Measurements from ENCODE around the gene EFHC1.

Gene EFHC1

GRCh38 chr6:52498538-52499017 lies 78.4 kb downstream of the EFHC1 start:
- H3K27me3 ChIP-seq (ENCODE audit: control insufficient read depth in 1 of 2, insufficient read depth in 2 of 2, low read length in 2 of 2), result no peaks in the 10 kb centered on the region
- H3K36me3 ChIP-seq (ENCODE audit: control insufficient read depth in 1 of 2, insufficient read depth in 2 of 2, low read length in 2 of 2), result peaks cover 6 to 15% of the 10 kb centered on the region in 2 donors
- H3K4me3 ChIP-seq (ENCODE audit: low read depth in 1 of 2, low read length in 2 of 2), result no peak overlapping the region
- no peak overlapping the region for H3K27ac ChIP-seq (ENCODE audit: low read depth, low read length)
- peaks cover 0 to 2% of the 10 kb centered on the region in 2 donors for H3K9me3 ChIP-seq (ENCODE audit: control insufficient read depth in 1 of 2, low read length in 2 of 2)
- peaks cover 10 to 11% of the 10 kb centered on the region in 2 donors for H3K4me1 ChIP-seq (ENCODE audit: control insufficient read depth in 1 of 2, insufficient read depth in 2 of 2, low read length in 2 of 2)
- no peak overlapping the region for H3K9ac ChIP-seq (ENCODE audit: low read depth in 1 of 2, low read length in 2 of 2)

- Histone ChIP-seq H3K27me3 (ENCODE audit: control insufficient read depth in 1 of 2, insufficient read depth in 2 of 2, low read length in 2 of 2) (no peaks in the 10 kb centered on the region), H3K27ac (ENCODE audit: low read depth, low read length) (no peak overlapping the region), H3K36me3 (ENCODE audit: control insufficient read depth in 1 of 2, insufficient read depth in 2 of 2, low read length in 2 of 2) (peaks cover 6 to 15% of the 10 kb centered on the region in 2 donors), H3K9ac (ENCODE audit: low read depth in 1 of 2, low read length in 2 of 2) (no peak overlapping the region), H3K4me3 (ENCODE audit: low read depth in 1 of 2, low read length in 2 of 2) (no peak overlapping the region), H3K9me3 (ENCODE audit: control insufficient read depth in 1 of 2, low read length in 2 of 2) (peaks cover 0 to 2% of the 10 kb centered on the region in 2 donors), H3K4me1 (ENCODE audit: control insufficient read depth in 1 of 2, insufficient read depth in 2 of 2, low read length in 2 of 2) (peaks cover 15% of the 10 kb centered on the region in 2 donors)
Observed at GRCh38 chr6:52499026-52499425, 78.9 kb downstream of the EFHC1 start.

DNA sequence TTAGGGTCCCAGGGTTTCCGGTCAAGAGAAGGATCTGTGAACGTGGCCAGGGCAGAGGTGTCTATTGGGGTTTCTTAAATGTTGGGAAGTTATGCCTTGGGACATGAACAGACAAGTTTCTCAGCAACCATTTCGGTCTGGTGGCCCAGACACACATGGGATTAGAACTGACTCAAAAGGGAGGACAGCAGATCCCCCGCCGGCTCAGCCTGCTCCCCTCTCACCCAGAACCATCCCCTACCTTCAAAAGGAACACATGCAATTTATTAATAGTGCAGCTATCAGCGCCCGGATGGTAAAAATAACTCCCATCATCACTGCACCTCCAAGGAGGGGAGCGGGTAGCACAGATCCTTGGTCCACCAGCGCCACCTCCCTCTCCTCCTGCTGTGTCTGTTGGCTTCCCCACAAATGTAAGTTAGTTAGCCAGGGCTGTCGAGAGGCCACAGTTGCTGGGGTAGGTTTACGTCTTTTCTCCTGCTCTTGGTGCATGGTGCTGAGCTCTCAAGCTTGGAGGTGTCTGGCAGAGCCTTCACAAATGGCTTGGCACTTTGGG lies 79.6 kb downstream of the EFHC1 start:
- H3K27ac ChIP-seq (ENCODE audit: low read depth, low read length), result no peak overlapping the region
- H3K9me3 ChIP-seq (ENCODE audit: control insufficient read depth in 1 of 2, low read length in 2 of 2), result peaks cover 0 to 2% of the 10 kb centered on the region in 2 donors
- peaks cover 6 to 15% of the 10 kb centered on the region in 2 donors for H3K36me3 ChIP-seq (ENCODE audit: control insufficient read depth in 1 of 2, insufficient read depth in 2 of 2, low read length in 2 of 2)
- H3K9ac ChIP-seq (ENCODE audit: low read depth in 1 of 2, low read length in 2 of 2), result no peak overlapping the region
- H3K4me1 ChIP-seq (ENCODE audit: control insufficient read depth in 1 of 2, insufficient read depth in 2 of 2, low read length in 2 of 2), result peaks cover 22 to 23% of the 10 kb centered on the region in 2 donors
- H3K4me3 ChIP-seq (ENCODE audit: low read depth in 1 of 2, low read length in 2 of 2), result no peak overlapping the region
- no peaks in the 10 kb centered on the region for H3K27me3 ChIP-seq (ENCODE audit: control insufficient read depth in 1 of 2, insufficient read depth in 2 of 2, low read length in 2 of 2)

- Histone ChIP-seq H3K4me1 (ENCODE audit: control insufficient read depth in 1 of 2, insufficient read depth in 2 of 2, low read length in 2 of 2) (peaks cover 29 to 30% of the 10 kb centered on the region in 2 donors), H3K27ac (ENCODE audit: low read depth, low read length) (no peak overlapping the region), H3K36me3 (ENCODE audit: control insufficient read depth in 1 of 2, insufficient read depth in 2 of 2, low read length in 2 of 2) (peaks cover 8 to 21% of the 10 kb centered on the region in 2 donors), H3K27me3 (ENCODE audit: control insufficient read depth in 1 of 2, insufficient read depth in 2 of 2, low read length in 2 of 2) (no peaks in the 10 kb centered on the region), H3K4me3 (ENCODE audit: low read depth in 1 of 2, low read length in 2 of 2) (no peak overlapping the region), H3K9ac (ENCODE audit: low read depth in 1 of 2, low read length in 2 of 2) (no peak overlapping the region), H3K9me3 (ENCODE audit: control insufficient read depth in 1 of 2, low read length in 2 of 2) (no peaks in the 10 kb centered on the region)
Observed at GRCh38 chr6:52500238-52501129, 80.3 kb downstream of the EFHC1 start.

GRCh38 chr6:52502306-52503029 lies 82.3 kb downstream of the EFHC1 start:
- peaks cover 18 to 39% of the 10 kb centered on the region in 2 donors for H3K36me3 ChIP-seq (ENCODE audit: control insufficient read depth in 1 of 2, insufficient read depth in 2 of 2, low read length in 2 of 2)
- H3K27ac ChIP-seq (ENCODE audit: low read depth, low read length), result no peak overlapping the region
- no peak overlapping the region for H3K4me3 ChIP-seq (ENCODE audit: low read depth in 1 of 2, low read length in 2 of 2)
- no peaks in the 10 kb centered on the region for H3K9me3 ChIP-seq (ENCODE audit: control insufficient read depth in 1 of 2, low read length in 2 of 2)
- H3K9ac ChIP-seq (ENCODE audit: low read depth in 1 of 2, low read length in 2 of 2), result no peak overlapping the region
- peaks cover 31% of the 10 kb centered on the region in 2 donors for H3K4me1 ChIP-seq (ENCODE audit: control insufficient read depth in 1 of 2, insufficient read depth in 2 of 2, low read length in 2 of 2)
- no peaks in the 10 kb centered on the region for H3K27me3 ChIP-seq (ENCODE audit: control insufficient read depth in 1 of 2, insufficient read depth in 2 of 2, low read length in 2 of 2)

GRCh38 chr6:52503323-52503747 lies 83.2 kb downstream of the EFHC1 start:
- H3K36me3 ChIP-seq (ENCODE audit: control insufficient read depth in 1 of 2, insufficient read depth in 2 of 2, low read length in 2 of 2), result peaks cover 20 to 45% of the 10 kb centered on the region in 2 donors
- no peaks in the 10 kb centered on the region for H3K27me3 ChIP-seq (ENCODE audit: control insufficient read depth in 1 of 2, insufficient read depth in 2 of 2, low read length in 2 of 2)
- no peaks in the 10 kb centered on the region for H3K9me3 ChIP-seq (ENCODE audit: control insufficient read depth in 1 of 2, low read length in 2 of 2)
- H3K4me3 ChIP-seq (ENCODE audit: low read depth in 1 of 2, low read length in 2 of 2), result peak overlapping the region; percentile 6 to 16
- H3K4me1 ChIP-seq (ENCODE audit: control insufficient read depth in 1 of 2, insufficient read depth in 2 of 2, low read length in 2 of 2), result peaks cover 31% of the 10 kb centered on the region in 2 donors
- peak overlapping the region; percentile 48 to 71 for H3K9ac ChIP-seq (ENCODE audit: low read depth in 1 of 2, low read length in 2 of 2)
- peak overlapping the region; percentile 78 for H3K27ac ChIP-seq (ENCODE audit: low read depth, low read length)

GRCh38 chr6:52503851-52504781 lies 84.0 kb downstream of the EFHC1 start:
- H3K27me3 ChIP-seq (ENCODE audit: control insufficient read depth in 1 of 2, insufficient read depth in 2 of 2, low read length in 2 of 2), result no peaks in the 10 kb centered on the region
- peak overlapping the region; percentile 78 for H3K27ac ChIP-seq (ENCODE audit: low read depth, low read length)
- H3K9me3 ChIP-seq (ENCODE audit: control insufficient read depth in 1 of 2, low read length in 2 of 2), result no peaks in the 10 kb centered on the region
- peak overlapping the region; percentile 19 to 37 for H3K4me3 ChIP-seq (ENCODE audit: low read depth in 1 of 2, low read length in 2 of 2)
- peaks cover 31% of the 10 kb centered on the region in 2 donors for H3K4me1 ChIP-seq (ENCODE audit: control insufficient read depth in 1 of 2, insufficient read depth in 2 of 2, low read length in 2 of 2)
- peaks cover 22 to 53% of the 10 kb centered on the region in 2 donors for H3K36me3 ChIP-seq (ENCODE audit: control insufficient read depth in 1 of 2, insufficient read depth in 2 of 2, low read length in 2 of 2)
- H3K9ac ChIP-seq (ENCODE audit: low read depth in 1 of 2, low read length in 2 of 2), result peak overlapping the region; percentile 48 to 71

GRCh38 chr6:52504782-52505136 lies 84.6 kb downstream of the EFHC1 start:
- H3K36me3 ChIP-seq (ENCODE audit: control insufficient read depth in 1 of 2, insufficient read depth in 2 of 2, low read length in 2 of 2), result peaks cover 23 to 59% of the 10 kb centered on the region in 2 donors
- peak overlapping the region; percentile 33 to 48 for H3K9ac ChIP-seq (ENCODE audit: low read depth in 1 of 2, low read length in 2 of 2)
- peak overlapping the region; percentile 19 to 37 for H3K4me3 ChIP-seq (ENCODE audit: low read depth in 1 of 2, low read length in 2 of 2)
- peak overlapping the region; percentile 78 for H3K27ac ChIP-seq (ENCODE audit: low read depth, low read length)
- no peaks in the 10 kb centered on the region for H3K27me3 ChIP-seq (ENCODE audit: control insufficient read depth in 1 of 2, insufficient read depth in 2 of 2, low read length in 2 of 2)
- H3K4me1 ChIP-seq (ENCODE audit: control insufficient read depth in 1 of 2, insufficient read depth in 2 of 2, low read length in 2 of 2), result peaks cover 31% of the 10 kb centered on the region in 2 donors
- H3K9me3 ChIP-seq (ENCODE audit: control insufficient read depth in 1 of 2, low read length in 2 of 2), result no peaks in the 10 kb centered on the region

- peaks cover 23 to 69% of the 10 kb centered on the region in 2 donors for H3K36me3 ChIP-seq (ENCODE audit: control insufficient read depth in 1 of 2, insufficient read depth in 2 of 2, low read length in 2 of 2)
Observed at GRCh38 chr6:52505726-52506409, 85.7 kb downstream of the EFHC1 start.

More at GRCh38 chr6:52505726-52506409, 85.7 kb downstream of the EFHC1 start:
- Histone ChIP-seq H3K4me1 (ENCODE audit: control insufficient read depth in 1 of 2, insufficient read depth in 2 of 2, low read length in 2 of 2) (peaks cover 31% of the 10 kb centered on the region in 2 donors), H3K9ac (ENCODE audit: low read depth in 1 of 2, low read length in 2 of 2) (no peak overlapping the region), H3K27ac (ENCODE audit: low read depth, low read length) (no peak overlapping the region), H3K4me3 (ENCODE audit: low read depth in 1 of 2, low read length in 2 of 2) (no peak overlapping the region), H3K9me3 (ENCODE audit: control insufficient read depth in 1 of 2, low read length in 2 of 2) (no peaks in the 10 kb centered on the region), H3K27me3 (ENCODE audit: control insufficient read depth in 1 of 2, insufficient read depth in 2 of 2, low read length in 2 of 2) (no peaks in the 10 kb centered on the region)

Measured in duodenal mucosa (tissue), 2 donors.